Measurements from ENCODE around the gene COPZ1. TPM values are rescaled to one million over a fixed set of nuclear protein-coding genes. Genes with fewer than 3 reads are reported as not detected.

COPZ1 gene
- polyA plus RNA-seq, 3 donors = 78.9 to 190 (median 176) TPM

GRCh38 chr12:54298904-54299303 is 26.0 kb upstream of the COPZ1 start:
- H3K4me1 ChIP-seq (ENCODE audit: control insufficient read depth in 1 of 2, insufficient read depth in 2 of 2, low read length in 2 of 2) = peaks cover 84 to 97% of the 10 kb centered on the region in 2 donors
- whole genome bisulfite sequencing (ENCODE audit: insufficient coverage) = 0% methylated on average over 1 of the region's 5 CpGs
- intact Hi-C loops (cut with micrococcal nuclease) = loop anchor here in 1 of 2 donors (5.0 kb wide), 2 partner anchors 33 to 68 kb away; no protein-coding TSS in a partner anchor

More at GRCh38 chr12:54298904-54299303, 26.0 kb upstream of the COPZ1 start:
- Mint-ChIP-seq H3K27me3 (ENCODE audit: low read depth in 3 of 3) (peaks cover 0 to 1% (median 0%) of the 10 kb centered on the region in 3 donors), H3K9me3 (peaks cover 0 to 2% (median 0%) of the 10 kb centered on the region in 7 donors), H3K27ac (peak overlapping the region; percentile 85 to 93 (median 92)), H3K36me3 (peaks cover 16 to 42% of the 10 kb centered on the region in 2 donors), H3K4me1 (peaks cover 82% of the 10 kb centered on the region), H3K4me3 (peak overlapping the region; percentile 86 to 99)
- peak overlapping the region; percentile 80 to 99 (median 93) for H3K4me3 ChIP-seq (replicated peaks in 1 of 3; ENCODE audit: low read depth in 2 of 3, low read length in 3 of 3)
- peak overlapping the region; percentile 70 to 87 for H3K27ac ChIP-seq (ENCODE audit: low read depth in 1 of 2, low read length in 2 of 2)
- peak overlapping the region; percentile 31 for H2AFZ ChIP-seq (ENCODE audit: insufficient read depth, low read depth, low read length, poor library complexity, severe bottlenecking)
- peaks cover 100% of the 10 kb centered on the region for H3K79me2 ChIP-seq (ENCODE audit: insufficient read depth, low read length)
- peaks cover 29% of the 10 kb centered on the region for H4K20me1 ChIP-seq (ENCODE audit: insufficient read depth, low read length)
- peak overlapping the region; percentile 73 for H3K9ac ChIP-seq (ENCODE audit: insufficient read depth, low read length, poor library complexity, severe bottlenecking)
- H3K36me3 ChIP-seq (replicated peaks in 1 of 2; ENCODE audit: control insufficient read depth in 1 of 2, insufficient read depth in 2 of 2, low read length in 2 of 2) = peaks cover 18 to 22% of the 10 kb centered on the region in 2 donors
- no peaks in the 10 kb centered on the region for H3K27me3 ChIP-seq (ENCODE audit: control insufficient read depth in 2 of 2, insufficient read depth in 2 of 2, low read length in 2 of 2)
- DNase-seq = no peak
- no peaks in the 10 kb centered on the region for H3K9me3 ChIP-seq (replicated peaks in 1 of 2; ENCODE audit: control insufficient read depth in 1 of 2, insufficient read depth in 1 of 2, low read length in 2 of 2)
- no peak for TF ChIP-seq CTCF (IDR thresholded peaks at IDR 0.05)
- H3K4me2 ChIP-seq (replicated peaks; ENCODE audit: extremely low read depth, low read length, poor library complexity, severe bottlenecking) = peak overlapping the region; percentile 99
